Small intestine (tissue), 7 donors: ENCODE data around the gene TMEM106A. TPM values are rescaled to one million over a fixed set of nuclear protein-coding genes. Genes with fewer than 3 reads are reported as not detected.
A peak's percentile ranks its signal among the peaks of the same experiment; 100 is the strongest.
"Not testable (repeated sequence)": the region's sequence is repeated elsewhere in the genome, so short reads cannot be mapped to it uniquely, and the experiment has no call there.

ENCODE experiments used
- DNase-seq, 2 donors: peaks; one replicate each; pipeline versions ENCODE4 v3.0.0 to v3.0.0-alpha.2; 2013
- FAIRE-seq: peaks from 2 replicates; lab custom pipeline; 2012; peaks lifted over from hg19 to GRCh38; lab: Jason Lieb, UNC
- H3K27ac ChIP-seq, 3 donors: one replicate each; pipeline ENCODE4 v1.5.1; 2013; ENCODE audit warnings: low read length in 2 of 3, mild to moderate bottlenecking in 2 of 3, control low read depth in 1 of 3, inconsistent platforms in 1 of 3, low read depth in 1 of 3, moderate library complexity in 1 of 3
- H3K27me3 ChIP-seq, 3 donors: one replicate each; pipeline ENCODE4 v1.6.1; 2013; ENCODE audit warnings: low read length in 3 of 3, inconsistent platforms in 1 of 3; ENCODE audit not compliant: control insufficient read depth in 3 of 3, insufficient read depth in 3 of 3
- H3K36me3 ChIP-seq, 3 donors: one replicate each; pipeline ENCODE4 v1.6.1; 2013; ENCODE audit warnings: low read length in 3 of 3, inconsistent platforms in 1 of 3, low read depth in 1 of 3, mild to moderate bottlenecking in 1 of 3, moderate library complexity in 1 of 3; ENCODE audit not compliant: control insufficient read depth in 3 of 3, insufficient read depth in 2 of 3
- H3K4me1 ChIP-seq, 3 donors: one replicate each; pipeline ENCODE4 v1.6.1; 2013; ENCODE audit warnings: low read length in 2 of 3, inconsistent platforms in 1 of 3, low read depth in 1 of 3, mild to moderate bottlenecking in 1 of 3, moderate library complexity in 1 of 3; ENCODE audit not compliant: control insufficient read depth in 3 of 3, insufficient read depth in 2 of 3
- H3K4me3 ChIP-seq, 3 donors: one replicate each; pipeline ENCODE4 v1.5.1; 2013; ENCODE audit warnings: low read length in 3 of 3, control low read depth in 1 of 3, inconsistent platforms in 1 of 3, low read depth in 1 of 3, mild to moderate bottlenecking in 1 of 3, moderate library complexity in 1 of 3
- H3K9me3 ChIP-seq, 2 donors: one replicate each; pipeline ENCODE4 v1.6.1; 2013; ENCODE audit warnings: low read depth in 1 of 2, low read length in 1 of 2; ENCODE audit not compliant: control insufficient read depth in 2 of 2, insufficient read depth in 1 of 2
- WGBS, 3 donors: extraction: QIAGEN DNeasy Blood & Tissue Kit; methylation state at CpG; one replicate each; pipeline ENCODE4 v1.1.7; 2013; 5-methylcytosine and 5-hydroxymethylcytosine counted together
- polyA plus RNA-seq, 4 donors: library from polyadenylated mRNA; stranded (reverse) in 3 of 4; unstranded in 1 of 4; fragments of 200-250 nt in 3 of 4; fragments of 120-200 nt in 1 of 4; gene quantifications; one replicate each; pipeline versions ENCODE4 v1.2.1 to v1.2.3, GENCODE V29; 2013
- donor health status: healthy with polysubstance abuse.
- donor health status: control.
- donor health status: control.
- donor health status: Bipolar disorder and iron deficiency.
- donor health status: healthy.

TMEM106A gene
- polyA plus RNA-seq, 4 donors: 0.22 to 67.2 (median 3.8) TPM

GRCh38 chr17:43175213-43176118 is 36.2 kb upstream of the TMEM106A start:
- Histone ChIP-seq H3K36me3 (peaks cover 0 to 20% (median 5%) of the 10 kb centered on the region in 3 donors), H3K4me1 (peaks cover 2 to 40% (median 2%) of the 10 kb centered on the region in 3 donors), H3K4me3 (peak overlapping the region in 1 of 3 donors; percentile 4), H3K9me3 (no peaks in the 10 kb centered on the region), H3K27ac (peak overlapping the region; percentile 24 to 84 (median 73)), H3K27me3 (no peaks in the 10 kb centered on the region)
- 45 to 57% (median 54%) methylated on average over 4 of the region's 4 CpGs for WGBS, 3 donors
- DNase-seq (peak; percentile 3 to 18), FAIRE-seq (no peak)

- Histone ChIP-seq H3K36me3 (peaks cover 4 to 25% (median 8%) of the 10 kb centered on the region in 3 donors), H3K4me1 (peaks cover 2 to 40% (median 2%) of the 10 kb centered on the region in 3 donors), H3K27me3 (no peaks in the 10 kb centered on the region), H3K4me3 (no peak overlapping the region), H3K9me3 (no peaks in the 10 kb centered on the region), H3K27ac (peak overlapping the region in 2 of 3 donors; percentile 73 to 84)
- FAIRE-seq (peak; percentile 19), DNase-seq (peak; percentile 86 to 96)
- WGBS, 3 donors: 1 to 34% (median 16%) methylated on average over 2 of the region's 2 CpGs
Measured at GRCh38 chr17:43176119-43176570, 35.5 kb upstream of the TMEM106A start.

- DNase-seq (no peak), FAIRE-seq (no peak)
- WGBS, 3 donors: 91 to 96% (median 96%) methylated on average over 3 of the region's 3 CpGs
- Histone ChIP-seq H3K36me3 (peaks cover 4 to 67% (median 17%) of the 10 kb centered on the region in 3 donors), H3K4me3 (no peak overlapping the region), H3K27me3 (no peaks in the 10 kb centered on the region), H3K4me1 (peaks cover 0 to under 1% (median 0%) of the 10 kb centered on the region in 3 donors), H3K9me3 (no peaks in the 10 kb centered on the region), H3K27ac (no peak overlapping the region)
Measured at GRCh38 chr17:43183921-43184320, 27.8 kb upstream of the TMEM106A start.

- not testable (repeated sequence) for H3K27me3 ChIP-seq, H3K27ac ChIP-seq, DNase-seq, H3K9me3 ChIP-seq, H3K4me3 ChIP-seq, FAIRE-seq, H3K4me1 ChIP-seq
- WGBS, 3 donors: 66 to 85% (median 82%) methylated on average over 5 of the region's 5 CpGs
- H3K36me3 ChIP-seq: peaks cover 12 to 73% (median 30%) of the 10 kb centered on the region in 3 donors
Measured at GRCh38 chr17:43186656-43187055, 25.0 kb upstream of the TMEM106A start.

- no peaks in the 10 kb centered on the region for H3K27me3 ChIP-seq
- H3K4me3 ChIP-seq: no peak overlapping the region
- no peaks in the 10 kb centered on the region for H3K9me3 ChIP-seq
- DNase-seq: no peak
- WGBS, 3 donors: 91 to 96% (median 93%) methylated on average over 5 of the region's 5 CpGs
- no peak overlapping the region for H3K27ac ChIP-seq
- no peaks in the 10 kb centered on the region for H3K4me1 ChIP-seq
- no peak for FAIRE-seq
- peaks cover 35 to 66% (median 57%) of the 10 kb centered on the region in 3 donors for H3K36me3 ChIP-seq
Measured at GRCh38 chr17:43193251-43193650, 18.4 kb upstream of the TMEM106A start.

GRCh38 chr17:43199633-43200032 is 12.0 kb upstream of the TMEM106A start:
- Histone ChIP-seq H3K9me3 (no peaks in the 10 kb centered on the region), H3K4me3 (no peak overlapping the region), H3K4me1 (no peaks in the 10 kb centered on the region), H3K36me3 (peaks cover 36 to 72% (median 47%) of the 10 kb centered on the region in 3 donors), H3K27ac (no peak overlapping the region), H3K27me3 (no peaks in the 10 kb centered on the region)
- no peak for DNase-seq
- 82 to 90% (median 89%) methylated on average over 2 of the region's 2 CpGs for WGBS, 3 donors
- no peak for FAIRE-seq

GRCh38 chr17:43200127-43200526 is 11.5 kb upstream of the TMEM106A start:
- no peak for FAIRE-seq
- H3K4me3 ChIP-seq: no peak overlapping the region
- H3K9me3 ChIP-seq: no peaks in the 10 kb centered on the region
- 90 to 95% (median 91%) methylated on average over 4 of the region's 4 CpGs for WGBS, 3 donors
- no peak overlapping the region for H3K27ac ChIP-seq
- H3K36me3 ChIP-seq: peaks cover 31 to 73% (median 44%) of the 10 kb centered on the region in 3 donors
- H3K4me1 ChIP-seq: no peaks in the 10 kb centered on the region
- no peaks in the 10 kb centered on the region for H3K27me3 ChIP-seq
- no peak for DNase-seq

GRCh38 chr17:43203013-43203412 is 8.7 kb upstream of the TMEM106A start:
- WGBS, 3 donors: 88 to 92% (median 89%) methylated on average over 3 of the region's 3 CpGs
- H3K27me3 ChIP-seq, H3K4me3 ChIP-seq, FAIRE-seq, H3K9me3 ChIP-seq, H3K4me1 ChIP-seq: not testable (repeated sequence)
- DNase-seq: peak in 1 of 2 donors; percentile 53
- peaks cover 22 to 71% (median 32%) of the 10 kb centered on the region in 3 donors for H3K36me3 ChIP-seq
- H3K27ac ChIP-seq: peak overlapping the region in 1 of 3 donors; percentile 5
